H1 (cell line): ENCODE measurements around the gene ISM1. TPM values are rescaled to one million over a fixed set of nuclear protein-coding genes. Genes with fewer than 3 reads are reported as not detected.

ENCODE experiments used
- BCL11A ChIP-seq, 2 experiments: IDR thresholded peaks; one replicate each; pipeline ENCODE4 v1.6.1; 2011; ENCODE audit warnings: low read depth in 2 of 2, low read length in 2 of 2, mild to moderate bottlenecking in 2 of 2
- BRCA1 ChIP-seq: IDR thresholded peaks from 2 replicates; pipeline ENCODE4 v1.6.1; 2012; ENCODE audit warnings: low read depth, low read length, improper control_type of control experiment
- CHD7 ChIP-seq: fragments of 300-600 bp; sonication (generic); IDR thresholded peaks from 2 replicates; pipeline ENCODE4 v1.7.1; 2012; ENCODE audit warnings: low read length, moderate library complexity, mild to moderate bottlenecking, inconsistent platforms; ENCODE audit not compliant: insufficient replicate concordance
- E2F6 ChIP-seq: IDR thresholded peaks from 2 replicates; pipeline ENCODE4 v1.6.1; 2012; ENCODE audit warnings: inconsistent platforms
- KDM4A ChIP-seq: IDR thresholded peaks from one replicate; pipeline ENCODE4 v1.7.1; 2012; ENCODE audit warnings: low read depth, mild to moderate bottlenecking, moderate library complexity, low read length, inconsistent platforms; ENCODE audit not compliant: severe bottlenecking
- SAP30 ChIP-seq: fragments of 300-600 bp; sonication (generic); IDR thresholded peaks from 2 replicates; pipeline ENCODE4 v1.7.1; 2012; ENCODE audit warnings: low read length, moderate library complexity, mild to moderate bottlenecking, inconsistent platforms; ENCODE audit not compliant: insufficient read depth, insufficient replicate concordance
- TAF1 ChIP-seq: IDR thresholded peaks from 2 replicates; pipeline ENCODE4 v1.6.1; 2011; ENCODE audit warnings: mild to moderate bottlenecking, low read depth, low read length
- TEAD4 ChIP-seq: IDR thresholded peaks from 2 replicates; pipeline ENCODE4 v1.6.1; 2012; ENCODE audit warnings: low read depth, low read length, inconsistent platforms, mixed read lengths
- YY1 ChIP-seq: IDR thresholded peaks from 2 replicates; pipeline ENCODE4 v1.6.1; 2011; ENCODE audit warnings: low read depth, mild to moderate bottlenecking, low read length
- polyA plus RNA-seq, 7 experiments: library from polyadenylated mRNA; depleted of rRNA in 3 of 7; stranded (reverse) in 5 of 7; unstranded in 2 of 7; fragments of >200 nt in 5 of 7; fragments of 200-250 nt in 2 of 7; gene quantifications; 1 replicate in 5 of 7; 2 replicates in 1 of 7; 4 replicates in 1 of 7; pipeline versions ENCODE4 v1.2.1 to v1.2.3, GENCODE V29; 2011 to 2013; ENCODE audit warnings: missing spikeins in 2 of 7, mixed read lengths in 2 of 7
- total RNA-seq: library from RNA; stranded (reverse); fragmentation: NEBNext Ultra II Directional; extraction: Animal tissue kit (Norgen Biotek cat#: 25700); gene quantifications from 2 replicates; pipeline ENCODE4 v1.2.1, GENCODE V29; 2021

ISM1 gene
- total and polyA plus RNA-seq, 2 of the 8 experiments (the other 6 are each of a cell fraction or from before 2014, with no cell fraction given): 0.62 to 0.97 TPM

- TF ChIP-seq CHD7 (no peak), KDM4A (no peak), SAP30 (no peak), TAF1 (no peak), YY1 (no peak), BRCA1 (no peak), BCL11A (IDR thresholded peaks at IDR 0.05; ENCODE audit: low read depth in 2 of 2, low read length in 2 of 2) (no peak), TEAD4 (no peak), E2F6 (no peak)
Observed at GRCh38 chr20:13348311-13349234, 127.5 kb downstream of the ISM1 start (continued).
